H1 (cell line): Measurements from ENCODE around the gene ARHGAP42. TPM values are rescaled to one million over a fixed set of nuclear protein-coding genes. Genes with fewer than 3 reads are reported as not detected.

ENCODE experiments used
- BCL11A ChIP-seq, 2 experiments: IDR thresholded peaks; one replicate each; pipeline ENCODE4 v1.6.1; 2011; ENCODE audit warnings: low read depth in 2 of 2, low read length in 2 of 2, mild to moderate bottlenecking in 2 of 2
- GTF2F1 ChIP-seq: IDR thresholded peaks from 2 replicates; pipeline ENCODE4 v1.6.1; 2012; ENCODE audit warnings: low read depth, low read length, improper control_type of control experiment, borderline replicate concordance
- MAFK ChIP-seq: IDR thresholded peaks from 2 replicates; pipeline ENCODE4 v1.6.1; 2012; ENCODE audit warnings: low read depth, mild to moderate bottlenecking, improper control_type of control experiment, low read length
- POLR2AphosphoS5 ChIP-seq: IDR thresholded peaks from 2 replicates; pipeline ENCODE4 v1.6.1; 2011; ENCODE audit warnings: low read depth, low read length
- RNF2 ChIP-seq: fragments of 200-900, 300-1000 bp; sonication (generic); IDR thresholded peaks from 2 replicates; pipeline ENCODE4 v1.7.1; 2016; ENCODE audit warnings: borderline replicate concordance, low read depth, mild to moderate bottlenecking, antibody characterized with exemption, low read length; ENCODE audit not compliant: poor library complexity, severe bottlenecking; ENCODE audit errors: missing control alignments
- polyA plus RNA-seq, 7 experiments: library from polyadenylated mRNA; depleted of rRNA in 3 of 7; stranded (reverse) in 5 of 7; unstranded in 2 of 7; fragments of >200 nt in 5 of 7; fragments of 200-250 nt in 2 of 7; gene quantifications; 1 replicate in 5 of 7; 2 replicates in 1 of 7; 4 replicates in 1 of 7; pipeline versions ENCODE4 v1.2.1 to v1.2.3, GENCODE V29; 2011 to 2013; ENCODE audit warnings: missing spikeins in 2 of 7, mixed read lengths in 2 of 7
- total RNA-seq: library from RNA; stranded (reverse); fragmentation: NEBNext Ultra II Directional; extraction: Animal tissue kit (Norgen Biotek cat#: 25700); gene quantifications from 2 replicates; pipeline ENCODE4 v1.2.1, GENCODE V29; 2021
- TF ChIP-seq, protein P1 (sequence below): fragments of 300-600 bp; sonication (generic); IDR thresholded peaks from 2 replicates; pipeline ENCODE4 v1.7.1; 2012; ENCODE audit warnings: low read length, moderate library complexity, mild to moderate bottlenecking, inconsistent platforms; ENCODE audit not compliant: insufficient replicate concordance

Gene ARHGAP42
- total and polyA plus RNA-seq, 2 of the 8 experiments (the other 6 are each of a cell fraction or from before 2014, with no cell fraction given) = 22.2 to 33.5 TPM

DNA sequence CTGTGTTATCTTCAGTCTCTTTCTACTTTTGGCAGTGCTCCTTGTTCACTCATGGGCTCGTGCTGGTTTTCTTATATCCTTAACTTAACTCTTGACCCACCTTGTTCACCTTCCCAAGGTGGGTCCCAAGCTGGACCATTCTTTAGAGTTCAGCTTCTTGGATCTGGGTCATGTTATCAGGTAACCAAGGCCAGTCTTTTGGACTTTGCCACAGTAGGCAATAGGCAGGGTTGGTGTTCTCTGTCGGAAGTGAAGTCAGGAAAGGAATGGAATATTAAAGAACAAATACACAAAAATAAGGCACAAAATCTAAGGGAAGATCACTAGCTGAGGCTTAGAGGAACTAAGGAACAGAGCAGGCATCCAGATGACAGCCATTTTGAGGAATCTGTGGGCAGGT lies 202.7 kb downstream of the ARHGAP42 start (continued):
- TF ChIP-seq, protein P1, sequence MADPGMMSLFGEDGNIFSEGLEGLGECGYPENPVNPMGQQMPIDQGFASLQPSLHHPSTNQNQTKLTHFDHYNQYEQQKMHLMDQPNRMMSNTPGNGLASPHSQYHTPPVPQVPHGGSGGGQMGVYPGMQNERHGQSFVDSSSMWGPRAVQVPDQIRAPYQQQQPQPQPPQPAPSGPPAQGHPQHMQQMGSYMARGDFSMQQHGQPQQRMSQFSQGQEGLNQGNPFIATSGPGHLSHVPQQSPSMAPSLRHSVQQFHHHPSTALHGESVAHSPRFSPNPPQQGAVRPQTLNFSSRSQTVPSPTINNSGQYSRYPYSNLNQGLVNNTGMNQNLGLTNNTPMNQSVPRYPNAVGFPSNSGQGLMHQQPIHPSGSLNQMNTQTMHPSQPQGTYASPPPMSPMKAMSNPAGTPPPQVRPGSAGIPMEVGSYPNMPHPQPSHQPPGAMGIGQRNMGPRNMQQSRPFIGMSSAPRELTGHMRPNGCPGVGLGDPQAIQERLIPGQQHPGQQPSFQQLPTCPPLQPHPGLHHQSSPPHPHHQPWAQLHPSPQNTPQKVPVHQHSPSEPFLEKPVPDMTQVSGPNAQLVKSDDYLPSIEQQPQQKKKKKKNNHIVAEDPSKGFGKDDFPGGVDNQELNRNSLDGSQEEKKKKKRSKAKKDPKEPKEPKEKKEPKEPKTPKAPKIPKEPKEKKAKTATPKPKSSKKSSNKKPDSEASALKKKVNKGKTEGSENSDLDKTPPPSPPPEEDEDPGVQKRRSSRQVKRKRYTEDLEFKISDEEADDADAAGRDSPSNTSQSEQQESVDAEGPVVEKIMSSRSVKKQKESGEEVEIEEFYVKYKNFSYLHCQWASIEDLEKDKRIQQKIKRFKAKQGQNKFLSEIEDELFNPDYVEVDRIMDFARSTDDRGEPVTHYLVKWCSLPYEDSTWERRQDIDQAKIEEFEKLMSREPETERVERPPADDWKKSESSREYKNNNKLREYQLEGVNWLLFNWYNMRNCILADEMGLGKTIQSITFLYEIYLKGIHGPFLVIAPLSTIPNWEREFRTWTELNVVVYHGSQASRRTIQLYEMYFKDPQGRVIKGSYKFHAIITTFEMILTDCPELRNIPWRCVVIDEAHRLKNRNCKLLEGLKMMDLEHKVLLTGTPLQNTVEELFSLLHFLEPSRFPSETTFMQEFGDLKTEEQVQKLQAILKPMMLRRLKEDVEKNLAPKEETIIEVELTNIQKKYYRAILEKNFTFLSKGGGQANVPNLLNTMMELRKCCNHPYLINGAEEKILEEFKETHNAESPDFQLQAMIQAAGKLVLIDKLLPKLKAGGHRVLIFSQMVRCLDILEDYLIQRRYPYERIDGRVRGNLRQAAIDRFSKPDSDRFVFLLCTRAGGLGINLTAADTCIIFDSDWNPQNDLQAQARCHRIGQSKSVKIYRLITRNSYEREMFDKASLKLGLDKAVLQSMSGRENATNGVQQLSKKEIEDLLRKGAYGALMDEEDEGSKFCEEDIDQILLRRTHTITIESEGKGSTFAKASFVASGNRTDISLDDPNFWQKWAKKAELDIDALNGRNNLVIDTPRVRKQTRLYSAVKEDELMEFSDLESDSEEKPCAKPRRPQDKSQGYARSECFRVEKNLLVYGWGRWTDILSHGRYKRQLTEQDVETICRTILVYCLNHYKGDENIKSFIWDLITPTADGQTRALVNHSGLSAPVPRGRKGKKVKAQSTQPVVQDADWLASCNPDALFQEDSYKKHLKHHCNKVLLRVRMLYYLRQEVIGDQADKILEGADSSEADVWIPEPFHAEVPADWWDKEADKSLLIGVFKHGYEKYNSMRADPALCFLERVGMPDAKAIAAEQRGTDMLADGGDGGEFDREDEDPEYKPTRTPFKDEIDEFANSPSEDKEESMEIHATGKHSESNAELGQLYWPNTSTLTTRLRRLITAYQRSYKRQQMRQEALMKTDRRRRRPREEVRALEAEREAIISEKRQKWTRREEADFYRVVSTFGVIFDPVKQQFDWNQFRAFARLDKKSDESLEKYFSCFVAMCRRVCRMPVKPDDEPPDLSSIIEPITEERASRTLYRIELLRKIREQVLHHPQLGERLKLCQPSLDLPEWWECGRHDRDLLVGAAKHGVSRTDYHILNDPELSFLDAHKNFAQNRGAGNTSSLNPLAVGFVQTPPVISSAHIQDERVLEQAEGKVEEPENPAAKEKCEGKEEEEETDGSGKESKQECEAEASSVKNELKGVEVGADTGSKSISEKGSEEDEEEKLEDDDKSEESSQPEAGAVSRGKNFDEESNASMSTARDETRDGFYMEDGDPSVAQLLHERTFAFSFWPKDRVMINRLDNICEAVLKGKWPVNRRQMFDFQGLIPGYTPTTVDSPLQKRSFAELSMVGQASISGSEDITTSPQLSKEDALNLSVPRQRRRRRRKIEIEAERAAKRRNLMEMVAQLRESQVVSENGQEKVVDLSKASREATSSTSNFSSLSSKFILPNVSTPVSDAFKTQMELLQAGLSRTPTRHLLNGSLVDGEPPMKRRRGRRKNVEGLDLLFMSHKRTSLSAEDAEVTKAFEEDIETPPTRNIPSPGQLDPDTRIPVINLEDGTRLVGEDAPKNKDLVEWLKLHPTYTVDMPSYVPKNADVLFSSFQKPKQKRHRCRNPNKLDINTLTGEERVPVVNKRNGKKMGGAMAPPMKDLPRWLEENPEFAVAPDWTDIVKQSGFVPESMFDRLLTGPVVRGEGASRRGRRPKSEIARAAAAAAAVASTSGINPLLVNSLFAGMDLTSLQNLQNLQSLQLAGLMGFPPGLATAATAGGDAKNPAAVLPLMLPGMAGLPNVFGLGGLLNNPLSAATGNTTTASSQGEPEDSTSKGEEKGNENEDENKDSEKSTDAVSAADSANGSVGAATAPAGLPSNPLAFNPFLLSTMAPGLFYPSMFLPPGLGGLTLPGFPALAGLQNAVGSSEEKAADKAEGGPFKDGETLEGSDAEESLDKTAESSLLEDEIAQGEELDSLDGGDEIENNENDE = no peak
- TF ChIP-seq BCL11A (IDR thresholded peaks at IDR 0.05; ENCODE audit: low read depth in 2 of 2, low read length in 2 of 2) (no peak), RNF2 (no peak), GTF2F1 (no peak), MAFK (no peak), POLR2AphosphoS5 (no peak)
